ENCODE results near the gene ORC4. TPM values are rescaled to one million over a fixed set of nuclear protein-coding genes. Genes with fewer than 3 reads are reported as not detected.
"Not testable (repeated sequence)": the region's sequence is repeated elsewhere in the genome, so short reads cannot be mapped to it uniquely, and the experiment has no call there.

ORC4 gene
- total RNA-seq, 1 donor from 2014 or later = 16.2 TPM

DNA sequence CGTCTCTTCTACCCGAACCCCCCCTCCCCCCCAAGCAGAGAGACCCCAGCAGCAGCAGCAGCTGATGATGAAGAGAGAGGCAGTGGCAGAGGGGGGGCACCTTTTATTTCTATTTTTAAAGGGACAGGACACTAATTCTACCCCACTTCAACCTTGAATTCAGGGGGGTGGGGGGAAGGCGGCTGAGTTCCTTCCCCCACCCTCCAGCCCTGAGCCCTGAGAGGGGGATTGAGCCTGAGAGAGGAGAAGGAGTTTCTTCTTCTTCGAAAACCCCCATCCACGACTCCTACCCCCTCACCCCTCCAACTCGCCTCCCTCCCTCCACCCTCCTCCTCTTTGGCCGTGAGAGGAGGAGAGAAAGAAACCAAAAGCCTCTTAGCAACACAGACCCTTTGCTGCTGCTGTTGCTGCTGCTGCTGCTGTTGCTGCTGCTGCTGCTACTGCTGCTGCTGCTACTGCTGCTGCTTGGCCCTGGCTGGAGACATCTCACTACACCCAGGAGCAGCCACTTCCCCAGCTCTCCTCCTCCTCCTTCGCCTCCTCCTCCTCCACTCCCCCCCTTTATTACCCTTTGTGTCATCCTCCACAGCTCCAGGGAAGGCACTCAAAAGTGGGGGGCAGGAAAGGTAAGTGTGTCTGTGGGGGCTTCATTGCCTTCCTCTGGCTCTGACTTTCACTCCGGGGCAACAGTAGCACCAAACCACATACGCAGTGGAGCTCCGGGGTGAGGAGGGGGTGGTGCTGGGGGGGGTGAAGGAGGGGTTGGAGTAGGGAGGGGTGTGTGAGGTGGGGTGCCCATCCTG is 723 bp upstream of the ORC4 start, which contains the start of gene MBD5:
Gene MBD5, plus strand, starts transcription at position 33 of the 803 bp plus-strand sequence.
- DNase-seq (ENCODE audit: low spot score) (no peak), ATAC-seq (peak; percentile 30)

DNA sequence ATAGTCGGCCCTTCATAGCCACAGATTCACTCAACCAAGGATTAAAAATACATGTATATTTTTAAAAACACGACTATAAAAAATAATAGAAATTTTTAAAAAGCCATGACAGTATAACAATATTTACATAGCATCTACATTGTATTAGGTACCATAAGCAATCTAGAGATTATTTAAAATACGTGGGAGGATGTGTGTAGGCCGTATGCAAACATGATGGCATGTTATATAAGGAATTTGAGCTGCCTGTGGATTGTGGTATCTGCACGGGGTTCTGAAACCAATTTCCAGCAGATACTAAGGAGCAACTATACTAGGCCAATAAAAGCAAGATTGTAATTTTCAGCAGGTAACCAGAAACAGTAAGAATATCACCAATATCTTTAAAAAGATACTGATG is 5.9 kb downstream of the ORC4 start:
- ATAC-seq = no peak
- DNase-seq (ENCODE audit: low spot score) = no peak

DNA sequence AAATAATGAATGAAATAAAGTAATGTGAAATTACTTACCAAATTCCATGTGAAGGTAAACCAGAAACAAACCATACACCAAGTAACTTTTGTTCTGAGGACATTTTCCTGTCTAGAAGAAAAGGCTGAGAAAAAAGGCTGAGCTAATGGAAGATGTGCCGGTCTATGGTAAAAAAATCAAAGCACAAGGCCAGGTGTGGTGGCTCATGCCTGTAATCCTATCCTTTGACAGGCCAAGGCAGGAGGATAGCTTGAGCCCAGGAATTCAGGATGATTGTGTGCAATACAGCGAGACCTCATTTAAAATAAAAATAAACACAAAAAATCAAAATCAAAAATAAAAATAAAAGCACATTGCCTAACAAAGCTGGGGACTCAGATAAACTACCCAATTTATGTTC is 6.7 kb downstream of the ORC4 start:
- ATAC-seq = no peak
- DNase-seq (ENCODE audit: low spot score) = no peak

DNA sequence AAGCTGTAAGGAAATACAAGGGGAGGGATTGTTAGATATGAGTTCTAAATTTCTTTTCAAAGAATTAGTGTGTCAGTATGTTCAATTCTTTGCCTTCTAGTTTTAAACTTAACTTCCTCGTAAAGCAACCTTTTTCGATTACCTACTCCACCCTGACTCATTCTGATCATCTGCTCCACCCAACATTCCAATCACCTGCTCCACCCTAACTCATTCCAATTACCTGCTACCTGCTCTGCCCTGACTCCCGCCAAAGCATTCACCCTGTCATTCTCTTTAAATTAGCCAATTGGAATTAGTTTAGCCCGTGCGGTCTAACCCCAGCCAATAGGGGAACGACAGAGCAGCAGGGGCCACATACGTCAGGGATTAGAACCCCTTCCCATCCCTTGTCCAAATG is 12.1 kb downstream of the ORC4 start:
- not testable (repeated sequence) for DNase-seq (ENCODE audit: low spot score); ATAC-seq

DNA sequence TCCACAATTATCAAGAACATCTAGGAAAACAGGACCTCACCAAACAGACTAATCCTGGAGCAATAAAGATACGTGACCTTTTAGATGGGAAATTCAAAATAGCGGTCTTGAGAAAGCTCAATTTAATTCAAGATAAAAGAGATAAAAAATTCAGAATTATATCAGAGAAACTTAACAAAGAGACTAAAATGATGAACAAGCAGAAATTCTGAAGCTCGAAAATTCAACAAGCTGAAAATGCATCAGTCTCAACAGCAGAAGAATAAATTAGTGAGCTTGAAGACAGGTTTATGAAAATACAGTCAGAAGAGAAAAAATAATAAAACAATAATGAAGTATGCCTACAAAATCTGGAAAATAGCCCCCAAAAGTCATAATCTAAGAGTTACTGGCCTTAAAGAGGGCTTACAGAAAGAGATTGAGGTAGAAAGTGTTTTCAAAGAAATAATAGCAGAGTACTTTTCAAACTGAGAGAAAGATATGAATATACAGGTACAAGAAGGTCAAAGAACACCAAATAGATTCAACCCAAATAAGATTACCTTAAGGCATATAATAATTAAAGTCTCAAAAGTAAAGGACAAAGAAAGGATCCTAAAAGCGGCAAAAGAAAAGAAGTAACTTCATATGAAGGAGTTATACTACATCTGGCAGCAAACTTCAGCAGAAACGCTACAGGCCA is 13.2 kb downstream of the ORC4 start:
- ATAC-seq = no peak
- no peak for DNase-seq (ENCODE audit: low spot score)

DNA sequence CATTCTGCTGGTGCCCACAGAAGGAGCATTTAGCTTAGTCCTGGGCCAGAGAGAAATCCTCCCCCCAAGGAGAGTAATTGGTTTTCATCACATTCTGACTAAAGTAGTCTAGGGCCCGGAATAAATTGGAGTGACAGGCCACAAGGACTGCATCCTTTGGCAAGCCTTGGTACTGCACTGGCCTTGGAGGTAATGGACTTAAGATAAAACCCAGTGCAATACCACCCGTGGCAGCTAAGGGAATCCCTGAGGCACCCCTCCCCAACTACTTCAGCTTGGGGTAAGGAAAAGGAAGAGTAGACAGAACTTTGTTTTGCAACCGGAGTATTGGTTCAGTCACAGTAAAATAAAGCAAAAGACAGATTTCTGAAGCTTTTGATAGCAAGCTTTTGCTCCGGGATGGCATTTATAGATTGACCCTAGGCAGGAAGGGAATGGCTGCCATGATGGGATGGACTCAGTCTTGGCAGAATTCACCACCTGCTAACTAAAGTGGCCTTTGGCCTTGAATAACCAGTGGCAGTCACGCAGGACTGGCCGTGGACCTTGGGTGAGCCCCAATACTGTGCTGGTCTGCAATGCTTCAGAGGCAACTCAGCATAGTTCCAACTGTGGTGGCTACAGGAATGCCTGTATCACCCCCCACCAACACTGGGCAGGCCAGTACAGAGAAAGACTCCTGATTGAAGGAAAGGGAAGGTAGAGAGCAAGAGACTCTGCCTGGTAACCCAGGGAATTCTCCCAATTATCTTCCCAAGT is 14.1 kb downstream of the ORC4 start:
- ATAC-seq (peak; percentile 69), DNase-seq (ENCODE audit: low spot score) (no peak)

DNA sequence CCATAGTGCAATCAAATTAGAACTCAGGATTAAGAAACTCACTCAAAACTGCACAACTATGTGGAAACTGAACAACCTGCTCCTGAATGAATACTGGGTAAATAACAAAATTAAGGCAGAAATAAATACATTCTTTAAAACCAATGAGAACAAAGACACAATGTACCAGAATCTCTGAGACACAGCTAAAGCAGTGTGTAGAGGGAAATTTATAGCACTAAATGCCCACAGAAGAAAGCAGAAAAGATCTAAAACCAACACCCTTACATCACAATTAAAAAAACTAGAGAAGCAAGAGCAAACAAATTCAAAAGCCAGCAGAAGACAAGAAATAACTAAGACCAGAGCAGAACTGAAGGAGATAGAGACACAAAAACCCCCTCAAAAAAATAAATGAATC is 18.1 kb downstream of the ORC4 start:
- not testable (repeated sequence) for ATAC-seq

DNA sequence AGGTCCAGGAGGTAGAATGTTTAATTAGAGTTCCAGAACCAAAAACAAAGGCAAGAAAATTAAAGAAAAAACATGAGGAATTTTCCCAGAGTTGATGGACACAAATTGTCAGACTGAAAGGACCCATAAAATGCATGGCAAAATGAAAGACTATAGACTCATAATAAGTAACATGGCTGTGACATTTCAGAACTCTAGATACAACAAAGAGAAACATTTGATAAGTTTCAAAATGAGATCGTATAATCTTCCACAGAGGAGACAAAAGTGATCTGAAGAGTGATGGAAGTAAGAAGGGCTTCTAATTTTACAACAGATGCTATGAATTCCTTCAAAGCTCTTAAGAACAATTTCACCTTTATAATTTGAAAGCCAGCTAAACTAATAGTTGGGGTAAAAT is 20.4 kb downstream of the ORC4 start:
- no peak for ATAC-seq

More for the DNA sequence above, 18.1 kb downstream of the ORC4 start:
- not testable (repeated sequence) for DNase-seq (ENCODE audit: low spot score)

DNA sequence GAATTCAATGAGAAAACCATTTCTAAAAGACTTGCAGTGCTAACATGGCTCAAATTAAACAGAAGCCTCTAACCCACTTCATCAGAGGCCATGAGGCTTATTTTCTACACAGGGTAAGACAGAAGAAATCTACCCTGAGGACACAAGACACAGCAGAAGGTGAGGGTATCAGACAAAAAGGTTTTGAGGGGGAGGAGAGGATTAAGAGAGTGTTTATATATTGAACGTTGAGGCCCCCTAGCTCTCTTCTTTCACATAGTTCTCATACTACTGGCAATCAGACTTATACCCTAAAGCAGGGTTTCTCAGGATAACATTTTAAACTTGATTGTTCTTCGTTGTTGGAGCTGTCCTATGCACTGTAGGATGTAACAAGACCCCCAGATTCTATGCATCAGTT is 21.4 kb downstream of the ORC4 start:
- ATAC-seq = no peak
- no peak for DNase-seq (ENCODE audit: low spot score)

More for the DNA sequence above, 20.4 kb downstream of the ORC4 start:
- no peak for DNase-seq (ENCODE audit: low spot score)

DNA sequence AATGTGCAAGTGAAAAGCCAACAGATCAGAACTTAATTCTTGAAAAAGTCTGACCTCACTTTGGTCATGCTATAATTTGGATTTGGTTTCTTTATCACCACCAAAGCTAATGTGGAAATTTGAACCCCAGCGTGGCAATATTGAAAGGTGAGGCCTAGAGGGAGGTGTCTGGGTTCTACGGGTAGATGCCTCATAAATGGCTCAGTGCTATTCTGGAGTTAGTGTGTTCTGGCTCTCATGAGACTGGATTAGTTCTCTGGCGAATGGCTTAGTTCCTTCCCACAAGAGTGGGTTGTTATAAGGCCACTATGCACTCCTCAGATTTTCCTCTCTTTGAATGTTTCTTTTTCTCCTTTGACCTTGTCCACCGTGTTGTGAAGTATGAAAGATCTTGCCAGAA is 22.3 kb downstream of the ORC4 start:
- DNase-seq (ENCODE audit: low spot score) (no peak), ATAC-seq (no peak)

DNA sequence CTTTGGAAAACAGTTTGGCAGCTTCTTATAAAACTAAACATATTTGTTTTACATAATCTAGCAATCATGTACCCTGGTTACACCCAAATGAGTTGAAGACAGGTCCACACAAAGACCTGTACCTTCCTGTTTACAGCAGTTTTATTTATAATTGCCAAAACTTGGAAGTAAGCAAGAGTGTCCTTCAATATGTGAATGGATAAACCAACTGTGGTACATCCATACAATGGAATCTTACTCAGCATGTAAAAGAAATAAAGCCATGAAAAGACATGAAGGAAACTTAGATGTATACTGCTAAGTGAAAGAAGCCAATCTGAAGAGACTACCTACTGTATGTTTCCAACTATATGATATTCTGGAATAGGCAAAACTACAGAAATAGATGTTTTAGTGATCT is 23.7 kb downstream of the ORC4 start:
- ATAC-seq (no peak), DNase-seq (ENCODE audit: low spot score) (no peak)

DNA sequence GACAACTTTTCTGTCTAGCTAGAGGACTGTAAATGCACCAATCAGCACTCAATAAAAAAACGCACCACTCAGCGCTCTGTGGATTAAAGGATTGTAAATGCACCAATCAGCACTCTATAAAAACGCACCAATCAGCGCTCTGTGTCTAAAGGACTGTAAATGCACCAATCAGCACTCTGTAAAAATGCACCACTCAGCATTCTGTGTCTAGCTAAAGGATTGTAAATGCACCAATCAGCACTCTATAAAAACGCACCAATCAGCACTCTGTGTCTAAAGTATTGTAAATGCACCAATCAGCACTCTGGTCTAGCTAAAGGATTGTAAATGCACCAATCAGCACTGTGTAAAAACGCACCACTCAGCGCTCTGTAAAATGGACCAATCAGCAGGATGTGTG is 25.6 kb downstream of the ORC4 start:
- ATAC-seq; DNase-seq (ENCODE audit: low spot score): not testable (repeated sequence)

DNA sequence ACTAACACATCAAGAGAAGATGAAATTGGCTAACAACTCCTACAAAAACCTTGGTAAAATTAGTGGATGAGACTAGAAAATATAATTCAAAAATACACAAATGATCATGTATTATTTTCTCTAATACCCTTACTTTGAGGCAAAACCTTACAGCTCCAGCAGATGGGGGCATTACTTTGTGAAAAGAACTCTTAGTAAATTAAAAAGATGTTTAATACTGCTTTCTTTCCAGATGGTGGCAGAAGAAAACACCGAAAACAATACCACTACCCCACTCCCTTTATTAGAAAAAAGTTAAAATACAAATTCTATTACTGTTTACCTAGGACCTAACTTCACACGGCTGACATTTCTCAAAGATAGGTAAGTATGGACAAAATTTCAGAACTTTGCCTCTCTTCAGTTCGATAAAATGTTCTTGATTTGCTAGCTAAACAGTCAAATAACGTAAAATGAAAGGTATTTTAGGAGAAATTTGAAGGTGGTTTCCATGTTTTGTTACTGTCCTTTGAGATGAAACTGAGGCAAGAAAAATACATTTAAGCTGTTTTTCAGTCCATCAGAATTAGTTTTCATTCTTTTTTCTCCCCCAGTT is 30.6 kb downstream of the ORC4 start:
- ATAC-seq (peak; percentile 95), DNase-seq (ENCODE audit: low spot score) (no peak)

DNA sequence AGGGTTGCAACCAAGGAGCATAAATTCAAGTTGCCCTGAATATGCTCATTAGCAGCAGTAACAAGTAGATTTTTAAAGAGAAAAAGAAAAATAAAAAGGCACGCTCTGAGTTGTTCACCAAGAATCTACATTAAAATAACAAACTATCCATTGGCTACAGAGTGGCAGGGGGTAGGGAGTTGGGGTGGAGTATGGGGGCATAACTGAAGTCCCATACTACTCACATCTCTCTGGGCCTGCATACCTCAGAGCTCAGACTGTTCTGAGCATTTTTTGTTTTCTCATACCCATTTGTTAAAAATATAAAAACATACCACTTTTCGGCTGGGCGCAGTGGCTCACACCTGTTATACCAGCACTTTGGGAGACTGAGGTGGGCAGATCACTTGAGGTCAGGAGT is 31.4 kb downstream of the ORC4 start:
- DNase-seq (ENCODE audit: low spot score) = no peak

DNA sequence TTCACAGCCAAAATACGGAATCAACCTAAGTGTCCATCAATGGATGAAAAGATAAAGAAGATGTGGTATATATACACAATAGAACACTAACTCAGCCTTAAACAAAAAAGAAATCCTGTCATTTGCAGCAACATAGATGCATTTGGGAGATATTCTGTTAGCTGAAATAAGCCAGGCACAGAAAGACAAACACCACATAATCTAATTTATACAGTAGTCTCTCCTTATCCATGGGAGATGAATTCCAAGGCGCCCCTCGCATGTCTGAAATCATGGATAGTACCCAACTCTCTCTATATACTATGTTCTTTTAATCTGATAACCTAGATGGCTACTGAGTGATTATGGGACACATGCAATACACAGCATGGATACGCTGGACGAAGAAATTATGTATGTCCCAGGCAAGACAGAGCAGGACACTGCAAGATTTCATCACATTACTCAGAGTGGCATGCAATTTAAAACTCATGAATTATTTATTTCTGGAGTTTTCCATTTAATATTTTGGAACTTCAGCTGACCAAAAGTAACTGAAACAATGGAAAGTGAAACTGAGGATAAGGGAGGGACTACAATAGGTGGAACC is 39.5 kb downstream of the ORC4 start:
- no peak for ATAC-seq
- no peak for DNase-seq (ENCODE audit: low spot score)

More for the DNA sequence above, 31.4 kb downstream of the ORC4 start:
- ATAC-seq = no peak

DNA sequence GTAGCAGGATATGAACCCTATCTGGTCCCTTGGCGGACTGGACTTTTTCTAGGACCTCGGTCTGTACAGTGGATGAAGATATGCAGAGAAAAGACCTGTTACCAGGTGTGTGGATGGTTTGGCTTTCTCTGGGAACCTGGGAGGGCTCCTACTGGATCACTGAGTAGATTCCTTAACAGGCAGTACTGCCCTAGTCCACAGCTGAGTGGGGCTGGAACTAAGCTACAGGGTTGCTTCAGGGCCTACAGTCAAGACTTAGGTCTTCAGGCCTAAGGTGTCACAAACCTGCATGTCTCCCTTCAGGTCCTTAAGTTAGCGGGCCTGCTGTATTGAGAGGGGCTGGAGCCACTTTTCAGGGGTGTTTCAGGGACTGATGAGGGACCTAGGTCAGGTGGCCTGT is 42.9 kb downstream of the ORC4 start:
- no peak for ATAC-seq
- DNase-seq (ENCODE audit: low spot score) = no peak

DNA sequence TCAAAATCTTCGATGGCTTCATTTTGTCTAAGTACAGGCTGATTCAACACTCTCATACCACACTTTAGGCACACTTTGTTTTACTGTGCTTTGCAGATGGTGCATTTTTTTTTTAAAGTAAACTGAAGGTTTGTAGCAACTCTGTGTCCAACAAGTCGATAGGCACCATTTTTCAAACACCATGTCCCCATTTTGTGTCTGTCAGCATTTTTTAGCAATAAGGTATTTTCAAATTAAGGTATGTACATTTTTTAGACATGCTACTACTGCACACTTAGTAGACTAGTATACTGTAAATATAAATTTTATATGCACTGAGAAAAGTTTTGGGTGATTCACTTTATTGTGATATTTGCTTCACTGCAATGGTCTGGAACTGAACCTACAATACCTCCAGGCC is 44.4 kb downstream of the ORC4 start:
- no peak for ATAC-seq

DNA sequence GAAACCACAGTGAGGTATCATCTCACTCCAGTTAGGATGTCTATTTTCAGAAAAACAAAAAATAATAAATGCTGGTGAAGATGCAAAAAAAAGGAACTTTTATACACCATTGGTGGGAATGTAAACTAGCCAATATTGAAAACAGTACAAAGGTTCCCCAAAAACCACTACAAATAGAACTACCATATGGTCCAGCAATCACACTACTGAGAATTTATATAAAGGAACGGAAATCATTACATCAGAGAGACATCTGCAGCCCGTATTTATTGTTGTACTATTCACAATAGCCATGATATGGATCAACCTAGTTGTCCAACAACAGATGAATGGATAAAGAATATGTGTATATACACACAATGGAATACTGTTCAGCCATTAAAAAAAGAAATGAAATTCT is 52.0 kb downstream of the ORC4 start:
- DNase-seq (ENCODE audit: low spot score) = no peak
- no peak for ATAC-seq

More for the DNA sequence above, 44.4 kb downstream of the ORC4 start:
- no peak for DNase-seq (ENCODE audit: low spot score)

DNA sequence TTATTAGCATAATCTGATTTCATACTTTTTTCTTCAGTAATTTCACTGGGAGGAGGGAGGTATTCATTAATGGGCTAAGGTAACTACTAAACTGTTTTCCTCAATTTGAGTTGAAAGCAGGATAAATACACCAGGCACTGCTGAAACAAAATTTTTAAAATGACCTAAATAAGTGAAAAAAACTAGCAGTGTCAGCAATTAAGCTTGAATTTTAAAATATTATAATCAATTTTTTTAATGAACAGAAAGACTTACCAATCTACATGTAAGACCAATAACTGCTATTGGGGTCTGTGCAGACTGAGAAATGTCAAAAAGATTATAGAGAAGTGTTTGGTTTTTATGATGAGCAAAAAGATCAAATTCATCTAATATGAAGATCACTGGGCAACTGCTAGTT is 68.4 kb downstream of the ORC4 start:
- DNase-seq (ENCODE audit: low spot score) (no peak), ATAC-seq (no peak)

DNA sequence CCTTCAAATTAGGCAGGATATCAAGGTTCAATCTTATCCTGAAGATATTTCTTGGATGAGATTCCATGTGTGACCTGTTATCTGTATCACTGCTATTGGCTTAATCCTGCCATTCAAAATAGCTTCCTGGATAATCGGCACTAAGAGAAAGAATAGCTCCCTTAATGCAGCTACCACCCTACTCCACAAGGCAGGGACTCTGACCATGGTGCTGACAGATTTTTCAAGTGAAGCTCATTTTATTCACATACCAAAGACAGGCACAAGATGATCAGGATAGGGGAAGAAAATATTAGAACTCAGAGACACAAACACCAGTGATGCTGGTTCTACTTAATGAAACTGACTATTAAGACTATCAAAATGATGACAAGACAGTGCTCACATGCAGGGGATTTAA is 74.9 kb downstream of the ORC4 start:
- DNase-seq (ENCODE audit: low spot score) (no peak), ATAC-seq (no peak)

DNA sequence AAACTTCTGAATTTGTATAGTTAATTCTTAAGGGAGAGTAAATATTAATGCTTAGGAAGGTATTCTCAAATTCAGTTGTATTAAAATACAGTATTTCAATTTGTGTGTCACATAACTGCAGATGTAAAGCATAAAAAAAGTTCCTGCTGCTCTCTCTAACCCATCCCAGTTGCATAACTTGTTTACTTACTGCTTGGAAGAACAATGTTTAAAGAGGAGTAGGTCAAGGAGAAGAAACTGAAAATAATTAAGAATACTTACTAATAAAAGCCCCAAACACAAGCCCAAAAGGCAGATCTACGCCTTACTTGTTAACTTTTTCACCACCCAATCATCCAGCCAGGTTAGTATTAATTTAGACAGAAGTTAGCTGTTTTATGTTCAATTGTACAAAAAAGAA is 81.2 kb downstream of the ORC4 start:
- DNase-seq (ENCODE audit: low spot score) (no peak), ATAC-seq (peak; percentile 57)
